Measurements from ENCODE around the gene RPTOR.

The RPTOR gene

DNA sequence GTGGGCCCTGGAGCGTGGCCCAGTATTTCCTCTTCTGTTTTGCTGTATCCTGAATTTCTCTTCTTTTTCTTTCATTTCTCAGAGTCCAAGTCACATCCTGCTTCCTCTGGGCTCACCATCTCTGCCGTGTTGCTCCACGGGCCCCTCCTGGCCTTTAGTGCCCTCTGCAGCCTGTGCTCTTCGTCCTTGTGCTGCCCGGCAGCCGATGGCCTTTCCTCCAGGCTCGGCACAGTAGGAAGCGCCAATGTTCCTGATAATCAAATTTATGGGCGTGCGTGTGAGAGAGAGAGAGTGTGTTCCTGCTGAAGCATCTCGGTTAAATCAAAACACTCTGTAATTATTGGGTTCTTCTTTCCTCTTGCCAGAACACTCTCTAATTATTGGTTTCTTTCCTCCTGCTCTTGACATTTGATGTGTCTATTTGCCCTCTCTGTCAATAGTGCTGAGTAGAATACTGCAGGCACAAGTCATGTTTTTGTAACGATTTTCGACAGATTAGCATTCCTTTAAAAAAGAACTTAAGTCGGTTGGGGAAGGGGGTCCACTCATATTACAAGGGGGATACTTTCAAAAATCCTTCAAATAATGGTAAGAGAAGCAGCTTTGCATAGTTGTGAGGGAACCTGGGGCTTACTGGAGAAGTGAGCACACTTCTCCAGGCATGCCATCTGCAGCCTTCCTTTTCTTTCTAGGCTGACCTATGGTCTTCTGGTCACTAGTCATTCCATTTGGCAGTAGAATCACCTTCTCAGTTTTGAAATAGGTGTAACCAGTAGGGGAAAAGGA, 126.6 kb downstream of the RPTOR start:
- no peak overlapping the region for H3K4me3 ChIP-seq (ENCODE audit: low read depth, low read length)
- DNase-seq (ENCODE audit: low read depth) = no peak
- TF ChIP-seq, protein P1, sequence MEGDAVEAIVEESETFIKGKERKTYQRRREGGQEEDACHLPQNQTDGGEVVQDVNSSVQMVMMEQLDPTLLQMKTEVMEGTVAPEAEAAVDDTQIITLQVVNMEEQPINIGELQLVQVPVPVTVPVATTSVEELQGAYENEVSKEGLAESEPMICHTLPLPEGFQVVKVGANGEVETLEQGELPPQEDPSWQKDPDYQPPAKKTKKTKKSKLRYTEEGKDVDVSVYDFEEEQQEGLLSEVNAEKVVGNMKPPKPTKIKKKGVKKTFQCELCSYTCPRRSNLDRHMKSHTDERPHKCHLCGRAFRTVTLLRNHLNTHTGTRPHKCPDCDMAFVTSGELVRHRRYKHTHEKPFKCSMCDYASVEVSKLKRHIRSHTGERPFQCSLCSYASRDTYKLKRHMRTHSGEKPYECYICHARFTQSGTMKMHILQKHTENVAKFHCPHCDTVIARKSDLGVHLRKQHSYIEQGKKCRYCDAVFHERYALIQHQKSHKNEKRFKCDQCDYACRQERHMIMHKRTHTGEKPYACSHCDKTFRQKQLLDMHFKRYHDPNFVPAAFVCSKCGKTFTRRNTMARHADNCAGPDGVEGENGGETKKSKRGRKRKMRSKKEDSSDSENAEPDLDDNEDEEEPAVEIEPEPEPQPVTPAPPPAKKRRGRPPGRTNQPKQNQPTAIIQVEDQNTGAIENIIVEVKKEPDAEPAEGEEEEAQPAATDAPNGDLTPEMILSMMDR (IDR thresholded peaks at IDR 0.05; ENCODE audit: low read depth, low read length, missing control alignments) = no peak

DNA sequence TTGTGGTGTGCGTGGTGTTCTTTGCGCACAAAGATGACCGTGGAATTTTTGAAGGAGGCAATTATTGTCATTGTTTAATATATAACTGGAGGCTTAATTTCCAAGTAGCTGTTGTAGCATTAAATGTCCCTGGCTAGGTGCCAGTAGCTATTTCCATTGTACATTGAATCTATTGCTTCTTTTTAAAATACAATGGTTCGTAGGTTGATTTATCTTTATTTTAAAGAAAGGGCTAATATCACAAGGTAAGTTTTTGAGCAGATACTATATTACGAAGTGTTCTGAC, 127.1 kb downstream of the RPTOR start:
- TF ChIP-seq, protein P1 (IDR thresholded peaks at IDR 0.05; ENCODE audit: low read depth, low read length, missing control alignments) = no peak
- no peak overlapping the region for H3K4me3 ChIP-seq (ENCODE audit: low read depth, low read length)
- no peak for DNase-seq (ENCODE audit: low read depth)

DNA sequence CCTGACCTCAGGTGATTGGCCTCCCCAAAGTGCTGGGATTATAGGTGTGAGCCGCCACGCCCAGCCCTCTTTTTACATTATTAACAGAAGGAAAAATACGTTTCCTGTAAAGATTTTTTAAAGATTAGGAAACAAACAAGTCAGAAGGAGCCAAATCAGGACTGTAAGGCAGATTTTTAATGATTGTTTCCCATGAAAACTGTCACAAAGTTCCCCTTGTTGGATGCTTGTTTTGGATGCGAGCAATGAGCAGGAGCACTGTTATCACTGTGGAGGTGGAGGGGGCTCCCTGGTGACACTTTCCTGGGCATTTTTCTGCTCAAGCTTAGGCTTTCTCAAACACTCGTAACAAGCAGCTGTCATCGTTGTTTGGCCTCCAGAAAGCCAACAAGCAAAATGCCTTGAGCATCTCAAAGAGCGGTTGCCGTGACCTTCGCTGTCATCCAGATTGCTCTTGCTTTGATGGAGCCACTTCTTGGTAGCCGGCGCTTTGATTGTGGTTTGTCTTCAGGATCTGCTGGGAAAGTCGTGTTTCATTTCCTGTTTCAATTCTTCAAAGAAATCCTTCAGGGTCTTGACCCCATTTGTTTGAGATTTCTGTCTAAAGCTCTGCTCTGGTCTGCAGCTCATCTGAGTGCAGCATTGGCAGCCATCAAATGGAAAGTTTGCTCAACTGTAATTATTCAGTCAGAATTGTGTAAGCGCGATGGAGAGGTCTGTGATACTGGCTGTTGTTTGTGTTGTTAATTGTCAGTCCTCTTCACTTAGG, 128.7 kb downstream of the RPTOR start:
- no peak overlapping the region for H3K4me3 ChIP-seq (ENCODE audit: low read depth, low read length)
- DNase-seq (ENCODE audit: low read depth) = no peak
- TF ChIP-seq, protein P1 (IDR thresholded peaks at IDR 0.05; ENCODE audit: low read depth, low read length, missing control alignments) = no peak

DNA sequence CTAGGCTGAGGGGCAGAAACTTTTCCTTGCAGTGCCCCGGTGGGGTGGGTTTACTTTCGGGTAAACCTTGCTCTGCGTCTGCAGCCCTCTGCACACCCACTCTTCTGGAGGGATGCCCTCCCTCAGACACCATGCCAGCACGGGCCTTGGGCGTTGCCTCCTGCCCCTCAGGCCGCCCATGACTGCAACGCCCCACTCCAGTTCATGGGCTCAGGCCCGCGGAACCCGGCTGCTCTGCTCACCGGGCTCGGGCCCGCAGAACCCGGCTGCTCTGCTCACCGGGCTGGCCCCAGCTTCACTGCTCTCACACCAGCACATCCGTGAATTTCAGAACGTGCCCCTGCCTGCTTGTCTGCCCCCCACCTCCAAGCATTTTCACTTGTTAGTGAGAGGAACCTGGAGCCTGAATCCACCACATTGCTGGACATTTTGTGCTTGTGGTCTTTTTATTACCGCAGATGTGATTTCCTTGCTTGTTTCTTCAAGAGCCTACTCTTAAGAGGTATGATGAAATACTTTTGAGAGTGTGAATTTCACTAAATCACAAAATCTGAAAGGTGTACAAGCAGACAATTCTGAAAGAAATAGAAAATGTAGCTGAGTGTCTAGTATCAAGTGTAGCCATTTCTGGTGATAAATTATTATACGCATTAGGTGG, 130.9 kb downstream of the RPTOR start:
- no peak for DNase-seq (ENCODE audit: low read depth)
- no peak overlapping the region for H3K4me3 ChIP-seq (ENCODE audit: low read depth, low read length)
- TF ChIP-seq, protein P1 (IDR thresholded peaks at IDR 0.05; ENCODE audit: low read depth, low read length, missing control alignments) = no peak

DNA sequence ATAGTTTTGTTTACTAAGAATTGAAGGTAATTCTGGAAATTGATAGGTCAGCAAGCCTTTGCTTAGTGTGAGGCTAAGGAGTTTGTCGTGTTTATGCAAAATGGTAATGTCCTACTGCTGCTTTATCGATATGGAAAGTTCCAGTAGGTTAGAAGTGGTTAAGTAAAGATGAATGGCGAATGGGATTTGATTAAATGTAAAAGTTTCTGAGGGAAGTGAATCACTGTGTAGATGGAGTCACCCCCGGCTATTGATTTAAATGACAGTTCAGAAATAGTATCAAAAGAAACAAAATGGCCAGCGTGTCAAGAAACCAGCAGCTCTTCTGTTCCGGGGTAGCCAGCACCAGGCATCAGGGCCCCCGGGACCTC, 131.4 kb downstream of the RPTOR start:
- H3K4me3 ChIP-seq (ENCODE audit: low read depth, low read length) = no peak overlapping the region
- TF ChIP-seq, protein P1 (IDR thresholded peaks at IDR 0.05; ENCODE audit: low read depth, low read length, missing control alignments) = no peak
- DNase-seq (ENCODE audit: low read depth) = no peak

DNA sequence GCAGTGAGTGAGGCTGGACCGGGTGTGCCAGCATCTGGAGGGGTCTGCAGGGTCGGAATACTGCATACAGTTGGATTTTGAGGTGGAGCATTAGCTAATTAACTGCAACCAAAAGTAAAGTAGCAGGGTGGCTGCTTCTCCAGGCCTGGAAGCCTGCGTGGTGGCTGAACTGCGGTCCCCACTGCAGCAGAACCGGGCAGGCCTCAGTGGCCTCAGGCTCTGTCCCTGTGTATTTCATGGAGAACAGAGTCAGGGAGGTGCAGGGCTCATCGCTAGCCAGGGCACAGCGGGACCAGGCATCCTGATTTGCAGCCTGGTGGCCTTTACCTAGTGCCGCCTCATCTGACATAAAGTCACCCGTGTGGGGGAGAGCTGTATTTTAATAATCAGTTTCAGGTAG, 131.9 kb downstream of the RPTOR start:
- DNase-seq (ENCODE audit: low read depth) = no peak
- H3K4me3 ChIP-seq (ENCODE audit: low read depth, low read length) = no peak overlapping the region
- TF ChIP-seq, protein P1 (IDR thresholded peaks at IDR 0.05; ENCODE audit: low read depth, low read length, missing control alignments) = no peak

All from GM12864 (cell line).